Measurements from ENCODE around the gene CA10.

- no peak for TF ChIP-seq MAZ (IDR thresholded peaks at IDR 0.05; ENCODE audit: borderline replicate concordance, low read depth, low read length)
- TF ChIP-seq MAFK (IDR thresholded peaks at IDR 0.05; ENCODE audit: low read depth, low read length) = no peak
- no peak for TF ChIP-seq CTCF (conservative IDR thresholded peaks at IDR 0.05; ENCODE audit: low read depth, low read length)
- no peak for TF ChIP-seq POLR2A (IDR thresholded peaks at IDR 0.05; ENCODE audit: low read depth, low read length)
- no peak for TF ChIP-seq ELK1 (IDR thresholded peaks at IDR 0.05; ENCODE audit: borderline replicate concordance, low read depth, low read length)
- no peak for TF ChIP-seq CEBPB (IDR thresholded peaks at IDR 0.05; ENCODE audit: low read depth, low read length)
- no peak for TF ChIP-seq MXI1 (IDR thresholded peaks at IDR 0.05; ENCODE audit: borderline replicate concordance, low read depth, low read length)
- TF ChIP-seq RAD21 (IDR thresholded peaks at IDR 0.05; ENCODE audit: low read length) = no peak
- TF ChIP-seq BHLHE40 (IDR thresholded peaks at IDR 0.05; ENCODE audit: low read depth, low read length) = no peak
- TF ChIP-seq RFX5 (IDR thresholded peaks at IDR 0.05; ENCODE audit: low read depth, low read length) = no peak
- TF ChIP-seq NFE2L2 (IDR thresholded peaks at IDR 0.05; ENCODE audit: low read depth, low read length) = no peak
- no peak for TF ChIP-seq SMC3 (IDR thresholded peaks at IDR 0.05; ENCODE audit: low read depth, low read length)
- no peak for TF ChIP-seq FOS (IDR thresholded peaks at IDR 0.05; ENCODE audit: low read depth, low read length)
- TF ChIP-seq USF2 (IDR thresholded peaks at IDR 0.05; ENCODE audit: low read depth, low read length) = no peak
These were observed 1.6 kb downstream of the CA10 start for GRCh38 chr17:52156576-52157570.
